Muscle layer of colon (tissue), 2 donors: ENCODE data around the gene BCL2L12.
"Not testable (repeated sequence)": the region's sequence is repeated elsewhere in the genome, so short reads cannot be mapped to it uniquely, and the experiment has no call there.

ENCODE experiments used
- H3K27ac ChIP-seq: one replicate; pipeline ENCODE4 v1.7.0; 2013; ENCODE audit warnings: low read depth, mild to moderate bottlenecking, low read length, moderate library complexity
- H3K27me3 ChIP-seq, 2 donors: one replicate each; pipeline ENCODE4 v1.7.0; 2013; ENCODE audit warnings: low read length in 2 of 2, mild to moderate bottlenecking in 2 of 2; ENCODE audit not compliant: insufficient read depth in 2 of 2, control insufficient read depth in 1 of 2
- H3K36me3 ChIP-seq: one replicate; pipeline ENCODE4 v1.7.0; 2013; ENCODE audit warnings: mild to moderate bottlenecking, low read length; ENCODE audit not compliant: insufficient read depth
- H3K4me1 ChIP-seq: one replicate; pipeline ENCODE4 v1.7.0; 2013; ENCODE audit warnings: mild to moderate bottlenecking, low read length; ENCODE audit not compliant: insufficient read depth
- H3K4me3 ChIP-seq, 2 donors: one replicate each; pipeline ENCODE4 v1.7.0; 2013; ENCODE audit warnings: low read length in 2 of 2, low read depth in 1 of 2, mild to moderate bottlenecking in 1 of 2, moderate library complexity in 1 of 2
- H3K9ac ChIP-seq: one replicate; pipeline ENCODE4 v1.7.0; 2013; ENCODE audit warnings: low read length
- H3K9me3 ChIP-seq: one replicate; pipeline ENCODE4 v1.7.0; 2013; ENCODE audit warnings: mild to moderate bottlenecking, low read length
- donor health status: abdominal sarcoma.
- donor health status: Adenocarcinoma of cecum.

Gene BCL2L12, protein sequence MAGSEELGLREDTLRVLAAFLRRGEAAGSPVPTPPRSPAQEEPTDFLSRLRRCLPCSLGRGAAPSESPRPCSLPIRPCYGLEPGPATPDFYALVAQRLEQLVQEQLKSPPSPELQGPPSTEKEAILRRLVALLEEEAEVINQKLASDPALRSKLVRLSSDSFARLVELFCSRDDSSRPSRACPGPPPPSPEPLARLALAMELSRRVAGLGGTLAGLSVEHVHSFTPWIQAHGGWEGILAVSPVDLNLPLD

GRCh38 chr19:49665351-49666119 lies at the start of gene BCL2L12, which contains the start of gene IRF3:
Gene BCL2L12, plus strand, starts transcription at chr19:49665933. Its CDS starts 760 bp downstream, at chr19:49666693.
Gene IRF3, minus strand, starts transcription at chr19:49665857. Its CDS starts 1,019 bp downstream, at chr19:49664838.
- H3K36me3 ChIP-seq: peaks cover 35% of the 10 kb centered on the region
- H3K27me3 ChIP-seq: no peaks in the 10 kb centered on the region
- peak within 1 kb of the TSS; percentile 85 for H3K27ac ChIP-seq
- H3K9ac ChIP-seq: peak within 1 kb of the TSS; percentile 85
- peak within 1 kb of the TSS; percentile 70 to 94 for H3K4me3 ChIP-seq
- H3K9me3 ChIP-seq: no peaks in the 10 kb centered on the region
- H3K4me1 ChIP-seq: peaks cover 18% of the 10 kb centered on the region

DNA sequence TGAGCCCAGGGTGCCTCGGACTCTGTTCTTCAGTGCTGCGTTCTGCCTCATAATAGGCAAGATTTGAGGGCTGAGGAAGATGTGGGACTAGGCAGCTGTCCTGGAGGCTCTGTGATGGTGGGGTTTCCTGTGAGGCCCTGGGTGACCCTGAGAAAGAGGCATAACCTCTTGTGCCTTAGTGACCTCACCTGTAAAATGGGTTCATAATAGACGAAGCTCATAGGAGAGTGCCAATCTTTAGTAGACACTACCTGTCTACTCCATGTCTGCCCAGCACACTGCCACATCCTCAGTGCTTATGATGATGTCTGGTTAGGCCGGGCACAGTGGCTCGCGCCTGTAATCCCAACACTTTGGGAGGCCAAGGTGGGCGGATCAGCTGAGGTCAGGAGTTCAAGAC lies 49.2 kb upstream of the BCL2L12 start:
- Histone ChIP-seq H3K27ac (no peak overlapping the region), H3K36me3 (peaks cover 61% of the 10 kb centered on the region), H3K4me1 (no peaks in the 10 kb centered on the region), H3K9ac (no peak overlapping the region), H3K4me3 (no peak overlapping the region), H3K9me3 (no peaks in the 10 kb centered on the region), H3K27me3 (no peaks in the 10 kb centered on the region)

DNA sequence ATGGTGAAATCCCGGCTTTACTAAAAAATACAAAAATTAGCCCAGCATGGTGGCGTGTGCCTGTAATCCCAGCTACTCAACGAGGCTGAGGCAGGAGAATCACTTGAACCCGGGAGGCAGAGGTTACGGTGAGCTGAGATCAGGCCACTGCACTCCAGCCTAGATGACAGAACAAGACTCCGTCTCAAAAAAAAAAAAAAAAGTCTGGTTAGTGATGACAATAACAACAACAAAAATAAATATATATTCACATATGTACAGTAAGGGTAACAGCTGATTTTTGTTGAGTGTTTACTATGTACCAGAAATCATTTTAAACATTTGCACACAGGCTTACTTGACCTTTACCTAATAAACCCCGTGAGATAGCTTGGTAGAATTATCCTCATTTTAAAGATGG lies 48.8 kb upstream of the BCL2L12 start:
- Histone ChIP-seq H3K9me3 (no peaks in the 10 kb centered on the region), H3K4me1 (no peaks in the 10 kb centered on the region), H3K4me3 (no peak overlapping the region), H3K9ac (no peak overlapping the region), H3K27me3 (no peaks in the 10 kb centered on the region), H3K27ac (no peak overlapping the region), H3K36me3 (peaks cover 65% of the 10 kb centered on the region)

DNA sequence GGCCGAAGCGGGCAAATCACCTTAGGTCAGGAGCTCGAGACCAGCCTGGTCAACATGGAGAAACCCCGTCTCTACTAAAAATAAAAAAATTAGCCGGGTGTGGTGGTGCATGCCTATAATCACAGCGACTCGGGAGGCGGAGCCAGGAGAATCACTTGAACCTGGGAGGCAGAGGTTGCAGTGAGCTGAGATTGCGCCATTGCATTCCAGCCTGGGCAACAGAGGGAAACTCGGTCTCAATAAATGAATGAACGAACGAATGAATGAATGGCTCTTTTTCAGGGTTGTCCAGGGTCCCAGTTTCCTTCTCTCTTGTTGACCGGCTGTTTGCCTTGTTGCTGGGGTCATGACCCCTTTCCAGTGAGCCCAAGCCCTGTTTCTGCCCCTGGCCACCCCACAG lies 47.9 kb upstream of the BCL2L12 start:
- not testable (repeated sequence) for H3K27me3 ChIP-seq, H3K9ac ChIP-seq, H3K9me3 ChIP-seq, H3K4me1 ChIP-seq, H3K4me3 ChIP-seq, H3K27ac ChIP-seq
- H3K36me3 ChIP-seq: peaks cover 62% of the 10 kb centered on the region

DNA sequence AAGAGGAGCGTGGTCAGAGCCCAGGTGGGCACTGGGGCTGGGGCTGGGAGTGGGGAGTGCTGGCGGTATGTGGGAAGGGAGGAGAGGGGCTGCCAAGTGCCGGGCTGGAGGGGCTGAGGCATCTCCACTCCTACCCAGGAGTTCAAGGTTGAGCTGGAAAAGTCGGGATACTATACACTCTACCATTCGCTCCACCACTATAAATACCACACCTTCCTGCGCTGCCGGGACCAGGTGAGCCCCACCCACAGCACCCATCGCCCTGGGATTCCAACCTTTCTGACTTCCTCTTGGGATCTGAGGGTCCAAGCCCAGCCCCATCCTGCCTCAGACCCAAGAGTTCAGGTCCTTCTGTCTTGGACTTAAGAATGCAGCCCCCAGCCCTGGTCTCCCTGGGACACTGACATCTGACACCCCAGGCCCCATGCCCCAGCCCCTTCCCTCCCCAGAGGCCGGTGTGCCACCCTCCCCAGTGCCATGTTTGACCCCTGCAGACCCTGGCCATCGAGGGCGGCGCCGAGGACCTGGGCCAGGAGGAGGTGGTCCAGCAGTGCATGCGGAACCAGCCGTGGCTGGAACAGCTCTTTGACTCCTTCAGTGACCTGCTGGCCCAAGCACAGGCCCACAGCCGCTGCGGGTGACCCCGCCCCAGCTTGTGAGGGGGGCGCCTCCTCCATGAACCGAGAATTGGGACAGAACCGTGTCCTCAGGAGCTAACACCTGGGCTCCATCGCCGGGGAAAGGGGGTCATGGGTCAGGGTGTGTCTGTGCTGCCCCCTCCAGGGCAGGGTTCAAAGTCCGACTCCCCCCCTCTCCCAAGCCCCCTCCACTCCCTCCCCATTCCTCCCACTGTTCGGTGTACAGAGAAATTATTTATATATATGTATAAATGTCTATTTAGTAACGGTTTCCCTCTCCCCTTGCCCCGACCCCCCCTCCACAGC lies 40.5 kb upstream of the BCL2L12 start:
- no peak overlapping the region for H3K27ac ChIP-seq

GRCh38 chr19:49626226-49626625 lies 39.5 kb upstream of the BCL2L12 start:
- no peak overlapping the region for H3K9ac ChIP-seq
- no peak overlapping the region for H3K4me3 ChIP-seq
- H3K36me3 ChIP-seq: peaks cover 27% of the 10 kb centered on the region
- H3K9me3 ChIP-seq: no peaks in the 10 kb centered on the region
- H3K27me3 ChIP-seq: no peaks in the 10 kb centered on the region
- H3K4me1 ChIP-seq: peaks cover 6% of the 10 kb centered on the region
- H3K27ac ChIP-seq: no peak overlapping the region

More for the DNA sequence above, 40.5 kb upstream of the BCL2L12 start:
- H3K36me3 ChIP-seq: peaks cover 32% of the 10 kb centered on the region
- no peak overlapping the region for H3K9ac ChIP-seq
- H3K27me3 ChIP-seq: no peaks in the 10 kb centered on the region
- H3K4me3 ChIP-seq: no peak overlapping the region
- no peaks in the 10 kb centered on the region for H3K4me1 ChIP-seq
- H3K9me3 ChIP-seq: no peaks in the 10 kb centered on the region

- Histone ChIP-seq H3K4me1 (peaks cover 6% of the 10 kb centered on the region), H3K9ac (no peak overlapping the region), H3K27ac (no peak overlapping the region), H3K36me3 (peaks cover 9% of the 10 kb centered on the region), H3K4me3 (no peak overlapping the region), H3K27me3 (no peaks in the 10 kb centered on the region), H3K9me3 (no peaks in the 10 kb centered on the region)
Observed at GRCh38 chr19:49629659-49630058, 36.1 kb upstream of the BCL2L12 start.

- H3K4me1 ChIP-seq: peaks cover 6% of the 10 kb centered on the region
- H3K27me3 ChIP-seq: no peaks in the 10 kb centered on the region
- H3K9me3 ChIP-seq: no peaks in the 10 kb centered on the region
- H3K27ac ChIP-seq: no peak overlapping the region
- H3K4me3 ChIP-seq: no peak overlapping the region
- H3K36me3 ChIP-seq: peaks cover 9% of the 10 kb centered on the region
- H3K9ac ChIP-seq: no peak overlapping the region
Observed at GRCh38 chr19:49631014-49631588, 34.6 kb upstream of the BCL2L12 start.

GRCh38 chr19:49631610-49632192 lies 34.0 kb upstream of the BCL2L12 start:
- no peak overlapping the region for H3K4me3 ChIP-seq
- H3K4me1 ChIP-seq: peaks cover 6% of the 10 kb centered on the region
- H3K9me3 ChIP-seq: no peaks in the 10 kb centered on the region
- H3K27ac ChIP-seq: no peak overlapping the region
- no peaks in the 10 kb centered on the region for H3K27me3 ChIP-seq
- H3K9ac ChIP-seq: no peak overlapping the region
- H3K36me3 ChIP-seq: peaks cover 9% of the 10 kb centered on the region

DNA sequence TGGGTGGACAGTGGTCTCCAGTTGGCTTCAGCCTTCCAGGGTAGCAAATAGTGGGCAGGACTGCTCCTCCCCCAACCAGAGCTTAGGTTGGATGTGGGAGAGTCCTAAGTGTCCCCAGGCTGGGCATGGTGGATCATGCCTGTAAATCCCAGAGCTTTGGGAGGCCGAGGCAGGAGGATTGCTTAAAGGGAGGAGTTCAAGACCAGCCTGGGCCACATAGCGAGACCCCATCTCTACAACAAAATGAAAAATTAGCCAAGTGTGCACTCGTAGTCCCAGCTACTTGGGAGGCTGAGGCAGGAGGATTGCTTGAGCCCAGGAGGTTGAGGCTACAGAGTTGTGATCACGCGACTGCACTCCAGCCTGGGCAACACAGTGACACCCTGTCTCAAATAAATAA lies 33.2 kb upstream of the BCL2L12 start:
- H3K36me3 ChIP-seq: peaks cover 9% of the 10 kb centered on the region
- H3K27me3 ChIP-seq: no peaks in the 10 kb centered on the region
- H3K4me3 ChIP-seq: no peak overlapping the region
- H3K9ac ChIP-seq: no peak overlapping the region
- H3K4me1 ChIP-seq: peaks cover 8% of the 10 kb centered on the region
- H3K27ac ChIP-seq: no peak overlapping the region
- no peaks in the 10 kb centered on the region for H3K9me3 ChIP-seq
